GM12878 (cell line): ENCODE measurements around the gene INF2. TPM values are rescaled to one million over a fixed set of nuclear protein-coding genes. Genes with fewer than 3 reads are reported as not detected.

ENCODE experiments used
- ATAC-seq: fragments of 200-7000 bp; cut with Tn5 transposase; 3 replicates; pipeline ENCODE4 v1.9.1; 2020; ENCODE audit warnings: mild to moderate bottlenecking, moderate library complexity
- BruUV-seq: library from RNA; stranded (reverse); fragments of 400-500 nt; replicated peaks from 2 replicates; lab custom pipeline; 2021; lab: Mats Ljungman, UMichigan
- CTCF ChIA-PET: fragments of 300-600 bp; sonication (Branson Sonifier 250); formaldehyde crosslinking; extraction: SDS; loops from one replicate; lab custom pipeline; 2021; ENCODE audit warnings: inconsistent platforms; lab: Yijun Ruan, JAX
- POLR2A ChIA-PET: fragments of 350-600 bp; formaldehyde crosslinking; extraction: SDS; loops from one replicate; lab custom pipeline; 2021; ENCODE audit warnings: inconsistent platforms; lab: Charles Lee
- RAD21 ChIA-PET: fragments of 300-600 bp; sonication (Branson Sonifier 250); formaldehyde crosslinking; loops from one replicate; lab custom pipeline; 2023; ENCODE audit warnings: antibody characterized with exemption; ENCODE audit not compliant: unreplicated experiment; lab: Charles Lee
- SMC1A ChIA-PET: fragments of 300-600 bp; sonication (Branson Sonifier 250); formaldehyde crosslinking; loops from one replicate; lab custom pipeline; 2023; ENCODE audit not compliant: unreplicated experiment, uncharacterized antibody; lab: Charles Lee
- DNase-seq: peaks from one replicate; pipeline ENCODE4 v3.0.0-alpha.2; 2011; ENCODE audit warnings: low read depth, low spot score
- FAIRE-seq: peaks from 3 replicates; lab custom pipeline; 2011; peaks lifted over from hg19 to GRCh38; lab: Jason Lieb, UNC
- H2AFZ ChIP-seq: 2 replicates; pipeline ENCODE4 v1.6.0; 2011; ENCODE audit warnings: low read depth, low read length, control low read depth; ENCODE audit not compliant: control insufficient read depth
- H3K27ac ChIP-seq: 2 replicates; pipeline ENCODE4 v1.5.1; 2011; ENCODE audit warnings: control low read depth; ENCODE audit not compliant: control insufficient read depth, insufficient read depth
- H3K27me3 ChIP-seq, 2 experiments: replicated peaks in 1 of 2; 2 replicates each; pipeline versions ENCODE4 v1.6.0 to v1.6.1; 2011; ENCODE audit warnings: low read length in 1 of 2; ENCODE audit not compliant: control insufficient read depth in 2 of 2, insufficient read depth in 2 of 2
- H3K36me3 ChIP-seq, 2 experiments: 2 replicates each; pipeline ENCODE4 v1.5.1; 2011; ENCODE audit warnings: low read length in 1 of 2; ENCODE audit not compliant: control insufficient read depth in 2 of 2, insufficient read depth in 2 of 2
- H3K4me1 ChIP-seq: 2 replicates; pipeline ENCODE4 v1.6.1; 2011; ENCODE audit warnings: mild to moderate bottlenecking, low read length, moderate library complexity, mixed read lengths; ENCODE audit not compliant: control insufficient read depth, insufficient read depth
- H3K4me2 ChIP-seq: 2 replicates; pipeline ENCODE4 v1.6.0; 2011; ENCODE audit warnings: control low read depth; ENCODE audit not compliant: control insufficient read depth, insufficient read depth
- H3K4me3 ChIP-seq: fragments of 200-600 bp; sonication (generic); 2 replicates; pipeline ENCODE4 v1.5.1; 2016
- H3K79me2 ChIP-seq: 2 replicates; pipeline ENCODE4 v1.6.0; 2011; ENCODE audit warnings: low read length; ENCODE audit not compliant: control insufficient read depth, insufficient read depth
- H3K9ac ChIP-seq: 2 replicates; pipeline ENCODE4 v1.8.0; 2011; ENCODE audit warnings: low read length, control low read depth, mixed read lengths; ENCODE audit not compliant: control insufficient read depth, insufficient read depth
- H3K9me3 ChIP-seq: replicated peaks from 3 replicates; pipeline ENCODE4 v1.5.1; 2011; ENCODE audit warnings: mild to moderate bottlenecking, low read length; ENCODE audit not compliant: control insufficient read depth, insufficient read depth
- H4K20me1 ChIP-seq: 2 replicates; pipeline ENCODE4 v1.6.0; 2011; ENCODE audit not compliant: control insufficient read depth, insufficient read depth
- BMI1 ChIP-seq: fragments of 450-650 bp; IDR thresholded peaks from 2 replicates; pipeline ENCODE4 v1.6.1; 2016; ENCODE audit warnings: mild to moderate bottlenecking, moderate library complexity, borderline replicate concordance
- GABPA ChIP-seq: IDR thresholded peaks from 2 replicates; pipeline ENCODE4 v1.6.1; 2014; ENCODE audit warnings: antibody characterized with exemption, low read depth, mild to moderate bottlenecking, inconsistent platforms
- LARP7 ChIP-seq: fragments of 450-650 bp; IDR thresholded peaks from 2 replicates; pipeline ENCODE4 v1.6.1; 2017; ENCODE audit warnings: mild to moderate bottlenecking
- RCOR1 ChIP-seq: conservative IDR thresholded peaks from 2 replicates; pipeline ENCODE4 v1.6.1; 2012; ENCODE audit warnings: low read depth, low read length, improper control_type of control experiment
- TCF3 ChIP-seq: IDR thresholded peaks from 2 replicates; pipeline ENCODE4 v1.6.1; 2012; ENCODE audit warnings: low read depth, mild to moderate bottlenecking, low read length, borderline replicate concordance; ENCODE audit not compliant: insufficient read depth
- WGBS: methylation state at CpG from one replicate; pipeline ENCODE4 v1.1.6; 2016; ENCODE audit warnings: low lambda C conversion rate; ENCODE audit not compliant: insufficient replicate concordance, insufficient coverage; ENCODE audit errors: missing lambda C conversion rate; 5-methylcytosine and 5-hydroxymethylcytosine counted together
- in situ Hi-C: fragments of 300-500 bp; cut with MboI; formaldehyde crosslinking; loops from 9 replicates; pipeline ENCODE4 v1.14.3; 2018; ENCODE audit warnings: mixed read lengths
- intact Hi-C: fragments of 100-400 bp; cut with micrococcal nuclease; formaldehyde crosslinking; loops from one replicate; pipeline ENCODE4 v1.14.2; 2022; ENCODE audit not compliant: unreplicated experiment
- polyA plus RNA-seq, 11 experiments: library from polyadenylated mRNA; depleted of rRNA in 4 of 11; unstranded in 6 of 11; stranded (reverse) in 5 of 11; fragments of >200 nt; fragmentation: Nextera tagmentation in 4 of 11; fragmentation: Illumina TruSeq in 1 of 11; extraction: Ambion mirVana in 4 of 11; extraction: Trizol in 1 of 11; gene quantifications; 1 replicate in 1 of 11; 2 replicates in 10 of 11; pipeline versions ENCODE4 v1.2.1 to v1.2.3, GENCODE V29; 2011 to 2016; ENCODE audit warnings: inconsistent platforms in 2 of 11, missing spikeins in 2 of 11, low read depth in 1 of 11
- total RNA-seq, 4 experiments: library from RNA; depleted of rRNA in 3 of 4; stranded (reverse); fragments of >200 nt in 3 of 4; fragmentation: Illumina TruSeq in 1 of 4; extraction: Trizol in 1 of 4; gene quantifications; 2 replicates each; pipeline versions ENCODE4 v1.2.1 to v1.2.3, GENCODE V29; 2013 to 2021

The INF2 gene
- total and polyA plus RNA-seq, 10 of the 15 experiments (the other 5 are each of a cell fraction or from before 2014, with no cell fraction given), result 0.72 to 43.2 (median 8.3) TPM

GRCh38 chr14:104647467-104648043 lies 41.9 kb upstream of the INF2 start:
- ATAC-seq, result no peak
- no peaks in the 10 kb centered on the region for H3K79me2 ChIP-seq
- no TSS peak for BruUV-seq
- TF ChIP-seq LARP7 (no peak), TCF3 (no peak), BMI1 (no peak), GABPA (no peak), RCOR1 (no peak)
- TF ChIP-seq, all 136 proteins: peak for 0
- Histone ChIP-seq H3K4me3 (no peak overlapping the region), H3K9me3 (peaks cover 3% of the 10 kb centered on the region; the same call in 2 of the 3 replicates), H3K4me2 (no peak overlapping the region), H3K27me3 (no peaks in the 10 kb centered on the region), H3K4me1 (no peaks in the 10 kb centered on the region), H3K9ac (no peak overlapping the region), H2AFZ (no peak overlapping the region), H4K20me1 (no peaks in the 10 kb centered on the region), H3K27ac (no peak overlapping the region), H3K36me3 (no peaks in the 10 kb centered on the region)
- in situ Hi-C loops, result no loop called here
- ChIA-PET RAD21 (interaction anchor here (1.4 to 1.9 kb wide), 2 partner anchors 31 to 61 kb away, joined by 4 to 6 read pairs; no protein-coding TSS in a partner anchor), POLR2A (interaction anchor here (1.6 kb wide), 1 partner anchor 10 kb away, joined by 3 read pairs; no protein-coding TSS in a partner anchor), SMC1A (interaction anchor here (0.6 to 1.8 kb wide), 3 partner anchors 34 to 1074 kb away, joined by 3 to 6 read pairs (median 4); no protein-coding TSS in a partner anchor), CTCF (interaction anchor here (0.6 to 3.8 kb wide), 10 partner anchors 10 to 1040 kb away, joined by 3 to 20 read pairs (median 3); no protein-coding TSS in a partner anchor)
- DNase-seq (no peak), FAIRE-seq (no peak)
- WGBS, result 37% methylated on average over 6 of the region's 6 CpGs
- intact Hi-C loops, result no loop called here
